Spleen (tissue), 7 donors: ENCODE results near the gene GPR137.

ENCODE experiments used
- CTCF ChIP-seq, 11 experiments: fragments of 200-600 bp in 7 of 11; fragments of 450-650 bp in 4 of 11; sonication (generic) in 4 of 11; IDR thresholded peaks in 8 of 11; conservative IDR thresholded peaks in 3 of 11; 1 replicate in 7 of 11; 2 replicates in 4 of 11; pipeline versions ENCODE4 v1.4.0 to v1.8.0; 2016 to 2021; ENCODE audit warnings: antibody characterized with exemption in 11 of 11, inconsistent platforms in 4 of 11, mild to moderate bottlenecking in 1 of 11
- POLR2AphosphoS5 ChIP-seq, 3 donors: sonication (generic); formaldehyde crosslinking; IDR thresholded peaks; one replicate each; pipeline ENCODE4 v1.5.1; 2017; ENCODE audit warnings: antibody characterized with exemption in 3 of 3
- donor health status: DM: no; HTN: no; CAD: no; lungs with moderate emphysema.
- donor health status: DM: no; HTN: no; CAD: no.
- donor health status: DM: no; HTN: no; CAD: no.

GRCh38 chr11:64317961-64318765 lies 32.5 kb downstream of the GPR137 start, which contains the start of gene PRDX5:
- TF ChIP-seq CTCF (IDR thresholded peaks at IDR 0.05 in 8 of 11, conservative IDR thresholded peaks at IDR 0.05 in 3 of 11) (peak; percentile 36 to 83 (median 72)), POLR2AphosphoS5 (IDR thresholded peaks at IDR 0.05) (peak; percentile 88 to 95 (median 93))
